Kidney (tissue), 14 donors: ENCODE results near the gene SCGB1A1. TPM values are rescaled to one million over a fixed set of nuclear protein-coding genes. Genes with fewer than 3 reads are reported as not detected.

Experiments
- DNase-seq, 5 donors: peaks; one replicate each; pipeline ENCODE4 v3.0.0-alpha.2; 2013 to 2020
- FAIRE-seq: peaks from 2 replicates; lab custom pipeline; 2012; peaks lifted over from hg19 to GRCh38; lab: Jason Lieb, UNC
- H3K27ac ChIP-seq, 2 donors: one replicate each; pipeline ENCODE4 v1.7.0; 2013; ENCODE audit warnings: low read depth in 2 of 2, low read length in 2 of 2, inconsistent platforms in 1 of 2
- H3K27me3 ChIP-seq: one replicate; pipeline ENCODE4 v1.7.1; 2013; ENCODE audit warnings: low read length, inconsistent platforms; ENCODE audit not compliant: control insufficient read depth, insufficient read depth
- H3K36me3 ChIP-seq, 3 donors: one replicate each; pipeline versions ENCODE4 v1.7.0 to v1.7.1; 2013; ENCODE audit warnings: low read length in 3 of 3, control low read depth in 1 of 3, inconsistent platforms in 1 of 3; ENCODE audit not compliant: insufficient read depth in 3 of 3, control insufficient read depth in 2 of 3
- H3K4me1 ChIP-seq, 3 donors: one replicate each; pipeline versions ENCODE4 v1.7.0 to v1.7.1; 2013; ENCODE audit warnings: low read length in 3 of 3, inconsistent platforms in 1 of 3, low read depth in 1 of 3; ENCODE audit not compliant: control insufficient read depth in 2 of 3, insufficient read depth in 2 of 3
- H3K4me3 ChIP-seq, 3 donors: one replicate each; pipeline versions ENCODE4 v1.7.0 to v1.8.1; 2013; ENCODE audit warnings: low read length in 3 of 3, control low read depth in 1 of 3, inconsistent platforms in 1 of 3
- H3K9ac ChIP-seq, 3 donors: one replicate each; pipeline versions ENCODE4 v1.7.0 to v1.7.1; 2013; ENCODE audit warnings: low read length in 3 of 3, control low read depth in 1 of 3, inconsistent platforms in 1 of 3
- H3K9me3 ChIP-seq, 3 donors: one replicate each; pipeline versions ENCODE4 v1.7.0 to v1.7.1; 2013; ENCODE audit warnings: low read length in 3 of 3, control low read depth in 1 of 3, inconsistent platforms in 1 of 3; ENCODE audit not compliant: control insufficient read depth in 2 of 3, insufficient read depth in 1 of 3
- intact Hi-C: fragments of 100-400 bp; cut with DNase I; formaldehyde crosslinking; loops from one replicate; pipeline ENCODE4 v1.11.1; 2022
- polyA plus RNA-seq: library from polyadenylated mRNA; stranded (reverse); fragments of 350-450 nt; fragmentation: Illumina TruSeq; extraction: RNeasy Lipid Tissue Mini Kit (QIAGEN cat#74804); gene quantifications from one replicate; pipeline ENCODE4 v1.2.3, GENCODE V29; 2014; ENCODE audit warnings: low read depth, low replicate concordance; ENCODE audit not compliant: insufficient read depth
- total RNA-seq: library from RNA; stranded (reverse); fragmentation: NEBNext Ultra II Directional; extraction: Animal tissue kit (Norgen Biotek cat#: 25700); gene quantifications from one replicate; pipeline ENCODE4 v1.2.1, GENCODE V29; 2021
- TF ChIP-seq, protein P1 (sequence below): IDR thresholded peaks from 3 replicates; pipeline ENCODE4 v1.5.1; 2012; ENCODE audit warnings: mild to moderate bottlenecking, moderate library complexity, borderline replicate concordance; ENCODE audit not compliant: insufficient read depth; ENCODE audit errors: extremely low read depth
- donor health status: control.
- donor health status: control.
- donor health status: control.
- donor health status: control.
- donor health status: control.
- donor health status: DM: yes; HTN: yes; CAD: no.
- donor health status: Normal renal cell carcinoma (clear cell type).

Gene SCGB1A1
- total and polyA plus RNA-seq, 2 donors from 2014 or later: not detected

DNA sequence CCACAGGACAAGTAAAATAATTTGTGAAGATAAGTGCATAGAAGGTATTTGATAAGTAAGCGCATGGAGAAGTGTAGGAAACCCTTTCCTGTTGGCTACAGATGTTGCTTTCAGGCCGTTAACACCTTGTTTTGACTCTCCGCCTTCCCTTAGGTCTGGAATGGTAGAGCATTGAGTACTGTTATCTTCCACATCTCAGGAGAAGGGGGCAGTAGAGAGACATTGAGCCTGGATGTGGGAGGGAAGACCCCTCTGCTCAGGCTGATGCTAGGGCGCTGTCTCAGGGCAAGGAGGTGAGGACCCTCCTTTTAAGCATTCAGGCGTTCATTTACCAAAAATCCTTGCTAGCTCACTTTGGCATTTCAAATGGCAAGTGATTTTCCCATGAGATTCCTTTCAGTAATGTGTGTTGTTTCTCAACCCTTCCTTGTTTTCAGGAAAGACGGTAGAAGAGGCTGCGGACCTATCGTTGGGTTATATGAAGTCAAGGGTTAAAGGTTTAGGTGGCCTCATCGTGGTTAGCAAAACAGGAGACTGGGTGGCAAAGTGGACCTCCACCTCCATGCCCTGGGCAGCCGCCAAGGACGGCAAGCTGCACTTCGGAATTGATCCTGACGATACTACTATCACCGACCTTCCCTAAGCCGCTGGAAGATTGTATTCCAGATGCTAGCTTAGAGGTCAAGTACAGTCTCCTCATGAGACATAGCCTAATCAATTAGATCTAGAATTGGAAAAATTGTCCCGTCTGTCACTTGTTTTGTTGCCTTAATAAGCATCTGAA, 27.0 kb upstream of the SCGB1A1 start:
- H3K27me3 ChIP-seq: no peaks in the 10 kb centered on the region
- H3K4me1 ChIP-seq: peaks cover 0 to 3% (median 0%) of the 10 kb centered on the region in 3 donors
- no peak overlapping the region for H3K9ac ChIP-seq
- DNase-seq (no peak), FAIRE-seq (no peak)
- H3K36me3 ChIP-seq: no peaks in the 10 kb centered on the region
- TF ChIP-seq, protein P1, sequence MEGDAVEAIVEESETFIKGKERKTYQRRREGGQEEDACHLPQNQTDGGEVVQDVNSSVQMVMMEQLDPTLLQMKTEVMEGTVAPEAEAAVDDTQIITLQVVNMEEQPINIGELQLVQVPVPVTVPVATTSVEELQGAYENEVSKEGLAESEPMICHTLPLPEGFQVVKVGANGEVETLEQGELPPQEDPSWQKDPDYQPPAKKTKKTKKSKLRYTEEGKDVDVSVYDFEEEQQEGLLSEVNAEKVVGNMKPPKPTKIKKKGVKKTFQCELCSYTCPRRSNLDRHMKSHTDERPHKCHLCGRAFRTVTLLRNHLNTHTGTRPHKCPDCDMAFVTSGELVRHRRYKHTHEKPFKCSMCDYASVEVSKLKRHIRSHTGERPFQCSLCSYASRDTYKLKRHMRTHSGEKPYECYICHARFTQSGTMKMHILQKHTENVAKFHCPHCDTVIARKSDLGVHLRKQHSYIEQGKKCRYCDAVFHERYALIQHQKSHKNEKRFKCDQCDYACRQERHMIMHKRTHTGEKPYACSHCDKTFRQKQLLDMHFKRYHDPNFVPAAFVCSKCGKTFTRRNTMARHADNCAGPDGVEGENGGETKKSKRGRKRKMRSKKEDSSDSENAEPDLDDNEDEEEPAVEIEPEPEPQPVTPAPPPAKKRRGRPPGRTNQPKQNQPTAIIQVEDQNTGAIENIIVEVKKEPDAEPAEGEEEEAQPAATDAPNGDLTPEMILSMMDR: no peak
- intact Hi-C loops: loop anchor here (10.0 kb wide), 1 partner anchor 303 kb away; no protein-coding TSS in a partner anchor
- no peak overlapping the region for H3K27ac ChIP-seq
- no peak overlapping the region for H3K4me3 ChIP-seq
- no peaks in the 10 kb centered on the region for H3K9me3 ChIP-seq

DNA sequence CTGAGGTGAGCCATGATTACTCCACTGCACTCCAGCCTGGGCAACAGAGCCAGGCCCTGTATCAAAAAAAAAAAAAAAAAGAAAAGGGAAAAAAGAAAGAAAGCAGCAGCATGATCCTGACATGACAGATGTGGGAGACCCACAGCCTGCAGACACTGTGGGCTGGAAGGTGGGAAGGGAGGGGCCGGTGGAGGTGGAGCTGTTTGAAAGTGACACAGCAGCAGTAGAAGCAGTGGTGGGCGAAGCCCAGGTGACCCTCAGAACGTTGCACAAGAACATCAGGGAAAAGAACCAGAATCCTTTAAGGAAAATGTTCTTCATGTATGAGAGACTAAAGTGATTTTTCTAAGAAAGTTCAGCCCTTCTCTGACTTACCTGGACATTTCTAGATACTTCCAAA, 26.3 kb upstream of the SCGB1A1 start:
- no peak overlapping the region for H3K4me3 ChIP-seq
- no peak for DNase-seq
- TF ChIP-seq, protein P1: no peak
- no peak overlapping the region for H3K27ac ChIP-seq
- H3K27me3 ChIP-seq: no peaks in the 10 kb centered on the region
- FAIRE-seq: no peak
- H3K36me3 ChIP-seq: no peaks in the 10 kb centered on the region
- peaks cover 0 to 3% (median 0%) of the 10 kb centered on the region in 3 donors for H3K4me1 ChIP-seq
- intact Hi-C loops: loop anchor here (10.0 kb wide), 1 partner anchor 302 kb away; no protein-coding TSS in a partner anchor
- H3K9ac ChIP-seq: no peak overlapping the region
- H3K9me3 ChIP-seq: no peaks in the 10 kb centered on the region

DNA sequence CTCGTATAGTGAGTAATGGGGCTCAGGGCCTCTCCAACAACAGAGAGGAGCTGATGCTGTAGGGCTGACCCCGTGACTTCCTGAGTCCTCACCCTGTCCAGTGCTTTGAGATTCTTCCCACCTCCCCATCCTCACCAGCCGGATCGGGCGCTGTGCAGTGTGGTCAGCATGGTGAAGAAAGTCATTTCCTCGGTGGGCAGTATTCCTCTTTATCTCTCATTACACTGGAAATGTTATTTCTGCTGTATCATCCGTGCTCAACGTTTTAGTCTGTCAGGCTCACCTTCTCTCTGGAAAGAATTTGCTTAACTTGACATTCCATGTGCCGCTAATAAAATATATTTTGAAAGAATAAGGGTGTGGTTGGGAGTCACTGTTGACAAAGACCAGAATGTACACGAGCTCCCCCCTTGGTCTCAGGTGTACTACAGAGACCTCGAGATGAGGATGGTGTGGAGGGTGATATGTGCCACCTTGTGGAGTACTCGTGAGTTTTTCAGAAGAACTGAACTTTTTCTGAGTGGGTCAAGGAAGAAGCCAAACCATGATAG, 25.7 kb upstream of the SCGB1A1 start:
- Histone ChIP-seq H3K4me3 (no peak overlapping the region), H3K36me3 (no peaks in the 10 kb centered on the region), H3K27ac (no peak overlapping the region), H3K9ac (no peak overlapping the region), H3K27me3 (no peaks in the 10 kb centered on the region), H3K9me3 (no peaks in the 10 kb centered on the region), H3K4me1 (peaks cover 0 to 5% (median 0%) of the 10 kb centered on the region in 3 donors)
- FAIRE-seq (no peak), DNase-seq (no peak)
- intact Hi-C loops: loop anchor here (10.0 kb wide), 1 partner anchor 302 kb away; no protein-coding TSS in a partner anchor
- TF ChIP-seq, protein P1: no peak
